ENCODE data around the gene PHKG1.
A peak's percentile ranks its signal among the peaks of the same experiment; 100 is the strongest.
"Not testable (repeated sequence)": the region's sequence is repeated elsewhere in the genome, so short reads cannot be mapped to it uniquely, and the experiment has no call there.

Gene PHKG1

DNA sequence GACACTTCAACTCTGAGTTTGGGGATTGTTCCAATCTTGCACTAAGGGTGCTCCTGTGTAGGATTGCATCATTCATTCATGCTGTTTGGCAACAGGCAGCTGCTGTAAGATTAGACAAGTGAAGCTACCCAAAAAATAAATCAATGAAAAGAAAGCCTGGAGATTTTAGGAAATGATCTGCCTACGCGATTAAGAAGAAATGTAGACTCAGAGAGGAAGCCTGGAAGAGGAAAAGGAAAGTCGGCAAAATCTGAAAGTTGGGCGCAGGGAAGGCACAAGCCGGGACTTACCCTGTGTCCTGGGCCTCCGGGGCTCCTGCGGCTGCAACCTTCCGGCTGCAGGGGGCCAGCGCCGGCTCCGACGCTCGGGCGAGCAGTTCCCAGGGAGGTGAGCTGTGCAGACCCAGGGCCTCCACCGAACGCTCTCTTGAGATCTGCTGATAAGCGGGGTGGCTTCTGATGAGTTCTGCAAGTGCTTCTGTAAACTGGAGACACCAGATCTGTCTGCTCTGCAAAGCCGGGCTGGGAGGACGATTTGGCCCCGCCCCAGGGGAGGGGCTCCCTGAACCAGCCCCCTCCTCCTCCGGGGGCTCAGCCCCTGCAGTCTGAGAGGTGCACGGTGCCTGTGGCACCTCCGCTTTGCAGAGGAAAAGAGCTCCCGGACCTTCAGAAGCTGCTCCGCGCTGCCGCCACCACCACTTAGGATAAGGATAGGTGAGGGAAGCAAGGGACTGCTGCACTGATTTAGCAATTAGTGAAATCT is 58.9 kb downstream of the PHKG1 start:
- DNase-seq = peak; percentile 77

DNA sequence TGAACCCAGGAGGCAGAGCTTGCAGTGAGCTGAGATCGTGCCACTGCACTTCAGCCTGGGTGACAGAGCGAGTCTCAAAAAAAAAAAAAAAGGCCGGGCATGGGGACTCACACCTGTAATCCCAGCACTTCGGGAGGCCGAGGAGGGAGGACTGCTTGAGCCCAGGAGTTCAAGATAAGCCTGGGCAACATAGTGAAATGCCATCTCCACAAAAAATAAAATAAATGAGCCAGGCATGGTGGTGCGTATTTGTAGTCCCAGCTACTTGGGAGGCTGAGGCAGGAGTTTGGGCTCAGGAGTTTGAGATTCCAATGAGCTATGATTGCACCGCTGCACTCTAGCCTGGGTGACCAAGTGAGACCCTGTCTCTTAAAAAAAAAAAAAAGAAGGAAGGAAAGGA is 60.2 kb downstream of the PHKG1 start:
- not testable (repeated sequence) for DNase-seq

DNA sequence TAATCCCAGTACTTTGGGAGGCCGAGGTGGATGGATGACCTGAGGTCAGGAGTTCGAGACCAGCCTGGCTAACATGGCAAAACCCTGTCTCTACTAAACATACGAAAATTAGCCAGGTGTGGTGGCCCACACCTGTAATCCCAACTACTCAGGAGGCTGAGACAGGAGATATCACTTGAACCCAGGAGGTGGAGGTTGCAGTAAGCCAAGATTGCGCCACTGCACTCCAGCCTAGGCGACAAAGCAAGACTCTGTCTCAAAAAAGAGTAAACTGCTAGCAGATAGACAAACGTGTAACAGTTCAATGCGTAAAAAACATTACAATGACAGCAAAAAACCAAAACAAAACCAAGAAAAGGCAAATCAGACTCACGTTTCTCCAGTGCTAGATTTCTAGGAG is 61.2 kb downstream of the PHKG1 start:
- not testable (repeated sequence) for DNase-seq

DNA sequence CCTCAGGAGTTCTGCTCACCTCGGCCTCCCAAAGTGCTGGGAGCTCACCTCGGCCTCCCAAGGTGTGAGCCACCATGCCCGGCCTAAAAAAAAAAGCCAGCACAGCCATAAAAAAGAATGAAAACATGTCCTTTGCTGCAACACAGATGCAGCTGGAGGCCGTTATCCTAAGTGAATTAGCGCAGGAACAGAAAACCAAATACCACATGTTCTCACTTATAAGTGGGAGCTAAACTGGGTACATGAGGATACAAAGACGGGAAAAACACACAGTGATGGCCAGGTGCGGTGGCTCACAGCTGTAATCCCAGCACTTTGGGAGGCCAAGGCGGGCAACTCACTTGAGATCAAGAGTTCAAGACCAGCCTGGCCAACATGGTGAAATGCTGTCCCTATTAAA is 62.4 kb downstream of the PHKG1 start:
- DNase-seq = no peak
